Activated CD8-positive, alpha-beta T cell treated with anti-CD3 and anti-CD28 coated beads for 36 hours (primary cell): Measurements from ENCODE around the gene FAF1. TPM values are rescaled to one million over a fixed set of nuclear protein-coding genes. Genes with fewer than 3 reads are reported as not detected.
A peak's percentile ranks its signal among the peaks of the same experiment; 100 is the strongest.
"Not testable (repeated sequence)": the region's sequence is repeated elsewhere in the genome, so short reads cannot be mapped to it uniquely, and the experiment has no call there.

Experiments
- ATAC-seq: fragments of 200-7000 bp; cut with Tn5 transposase; one replicate; pipeline ENCODE4 v1.10.0; 2021; ENCODE audit warnings: mild to moderate bottlenecking, moderate library complexity
- CTCF ChIA-PET: fragments of 350-600 bp; sonication (Branson Sonifier 250); formaldehyde crosslinking; loops from one replicate; lab custom pipeline; 2021; ENCODE audit warnings: antibody characterized with exemption; lab: Charles Lee
- POLR2A ChIA-PET: fragments of 350-600 bp; sonication (Branson Sonifier 250); formaldehyde crosslinking; loops from one replicate; lab custom pipeline; 2021; ENCODE audit warnings: antibody characterized with exemption; lab: Charles Lee
- DNase-seq: peaks from one replicate; pipeline ENCODE4 v3.0.0-alpha.2; 2020
- H3K27ac Mint-ChIP-seq: one replicate; pipeline ENCODE4 v1.8.0; 2021; ENCODE audit warnings: mild to moderate bottlenecking, mixed read lengths
- H3K27me3 Mint-ChIP-seq: one replicate; pipeline ENCODE4 v1.8.0; 2021; ENCODE audit warnings: mixed read lengths
- H3K36me3 Mint-ChIP-seq: one replicate; pipeline ENCODE4 v1.8.0; 2021; ENCODE audit warnings: low read depth, mixed read lengths
- H3K4me1 Mint-ChIP-seq: one replicate; pipeline ENCODE4 v1.8.0; 2021; ENCODE audit warnings: low read depth, mixed read lengths
- H3K4me3 Mint-ChIP-seq: one replicate; pipeline ENCODE4 v1.8.0; 2021; ENCODE audit warnings: mild to moderate bottlenecking, moderate library complexity, mixed read lengths
- H3K9me3 Mint-ChIP-seq: one replicate; pipeline ENCODE4 v1.8.0; 2021; ENCODE audit warnings: mixed read lengths
- intact Hi-C: fragments of 100-400 bp; cut with micrococcal nuclease; formaldehyde crosslinking; loops from one replicate; pipeline ENCODE4 v1.10.0; 2022
- total RNA-seq, 2 experiments: library from RNA; stranded (reverse); gene quantifications; one replicate each; pipeline ENCODE4 v1.2.3, GENCODE V29; 2021
- TF ChIP-seq, protein P1 (sequence below): fragments of 200-600 bp; IDR thresholded peaks from one replicate; pipeline ENCODE4 v1.8.0; 2022; ENCODE audit warnings: antibody characterized with exemption, mild to moderate bottlenecking

The FAF1 gene
- total RNA-seq, 2 experiments from 2014 or later = 82.2 to 87.0 TPM

DNA sequence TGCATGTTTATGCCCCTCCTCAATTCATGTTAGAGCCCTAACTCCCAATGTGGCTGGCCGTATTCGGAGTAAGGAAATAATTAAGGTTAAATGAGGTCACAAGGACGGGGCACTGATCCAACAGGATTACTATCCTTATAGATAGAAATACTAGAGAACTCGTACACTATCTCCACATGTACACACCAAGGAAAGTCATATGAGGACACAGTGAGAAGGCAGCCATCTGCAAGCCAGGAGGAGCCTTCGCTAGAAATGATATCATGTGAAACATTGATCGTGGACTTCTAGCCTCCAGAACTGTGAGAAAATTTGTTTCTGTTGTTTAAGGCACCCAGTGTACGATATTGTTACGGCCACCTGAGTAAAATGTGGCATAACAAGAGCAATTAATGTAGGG lies 79.7 kb downstream of the FAF1 start:
- Mint-ChIP-seq H3K4me1 (peaks cover 12% of the 10 kb centered on the region), H3K27ac (no peak overlapping the region), H3K4me3 (no peak overlapping the region), H3K36me3 (peaks cover 8% of the 10 kb centered on the region), H3K9me3 (peaks cover 4% of the 10 kb centered on the region), H3K27me3 (no peaks in the 10 kb centered on the region)
- POLR2A ChIA-PET = no interaction called here
- intact Hi-C loops = no loop called here
- TF ChIP-seq, protein P1, sequence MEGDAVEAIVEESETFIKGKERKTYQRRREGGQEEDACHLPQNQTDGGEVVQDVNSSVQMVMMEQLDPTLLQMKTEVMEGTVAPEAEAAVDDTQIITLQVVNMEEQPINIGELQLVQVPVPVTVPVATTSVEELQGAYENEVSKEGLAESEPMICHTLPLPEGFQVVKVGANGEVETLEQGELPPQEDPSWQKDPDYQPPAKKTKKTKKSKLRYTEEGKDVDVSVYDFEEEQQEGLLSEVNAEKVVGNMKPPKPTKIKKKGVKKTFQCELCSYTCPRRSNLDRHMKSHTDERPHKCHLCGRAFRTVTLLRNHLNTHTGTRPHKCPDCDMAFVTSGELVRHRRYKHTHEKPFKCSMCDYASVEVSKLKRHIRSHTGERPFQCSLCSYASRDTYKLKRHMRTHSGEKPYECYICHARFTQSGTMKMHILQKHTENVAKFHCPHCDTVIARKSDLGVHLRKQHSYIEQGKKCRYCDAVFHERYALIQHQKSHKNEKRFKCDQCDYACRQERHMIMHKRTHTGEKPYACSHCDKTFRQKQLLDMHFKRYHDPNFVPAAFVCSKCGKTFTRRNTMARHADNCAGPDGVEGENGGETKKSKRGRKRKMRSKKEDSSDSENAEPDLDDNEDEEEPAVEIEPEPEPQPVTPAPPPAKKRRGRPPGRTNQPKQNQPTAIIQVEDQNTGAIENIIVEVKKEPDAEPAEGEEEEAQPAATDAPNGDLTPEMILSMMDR = no peak
- ATAC-seq = no peak
- no peak for DNase-seq
- CTCF ChIA-PET = no interaction called here

DNA sequence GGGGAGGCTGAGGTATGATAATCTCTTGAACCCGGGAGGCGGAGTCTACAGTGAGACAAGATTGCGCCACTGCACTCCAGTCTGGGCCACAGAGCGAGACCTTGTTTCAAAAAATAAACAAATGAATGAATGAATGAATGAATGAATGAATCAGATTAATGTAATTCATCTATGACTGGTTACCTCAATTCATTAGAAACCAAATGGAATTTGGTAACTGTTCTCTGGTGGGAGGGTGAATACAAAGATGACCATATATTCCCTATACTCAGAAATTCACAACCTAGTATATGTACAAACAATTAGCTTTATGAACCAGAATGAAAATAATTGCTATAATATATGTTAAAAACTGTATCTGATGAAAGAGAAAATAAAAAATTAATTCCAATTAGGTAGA lies 80.9 kb downstream of the FAF1 start:
- peaks cover 12% of the 10 kb centered on the region for H3K4me1 Mint-ChIP-seq
- CTCF ChIA-PET = interaction anchor here (7.4 kb wide), 1 partner anchor 311 kb away, joined by 59 read pairs; no protein-coding TSS in a partner anchor
- POLR2A ChIA-PET = no interaction called here
- intact Hi-C loops = loop anchor here (5.0 to 10.0 kb wide), 2 partner anchors 166 to 313 kb away; no protein-coding TSS in a partner anchor
- H3K4me3 Mint-ChIP-seq = no peak overlapping the region
- no peak for ATAC-seq
- DNase-seq = no peak
- H3K36me3 Mint-ChIP-seq = peaks cover 3% of the 10 kb centered on the region
- H3K27me3 Mint-ChIP-seq = no peaks in the 10 kb centered on the region
- TF ChIP-seq, protein P1 = no peak
- H3K27ac Mint-ChIP-seq = no peak overlapping the region
- H3K9me3 Mint-ChIP-seq = no peaks in the 10 kb centered on the region

DNA sequence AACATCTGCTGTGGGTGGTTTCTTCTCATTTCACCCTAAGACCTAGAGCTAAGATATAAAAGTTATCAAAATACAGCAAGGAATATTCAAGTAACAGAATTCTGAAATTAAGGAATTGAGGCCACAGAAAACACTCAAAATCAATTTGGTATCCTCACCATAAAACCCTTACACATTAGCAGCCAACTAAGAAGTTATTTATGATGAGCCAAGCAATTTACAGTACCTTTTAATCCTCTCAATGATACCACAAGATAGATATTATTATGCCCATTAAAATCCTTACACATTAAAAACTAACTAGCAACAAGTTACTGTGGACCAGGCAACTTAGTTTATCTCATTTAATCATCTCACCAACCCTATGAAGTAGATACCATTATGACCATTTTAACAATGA lies 81.6 kb downstream of the FAF1 start:
- Mint-ChIP-seq H3K27ac (no peak overlapping the region), H3K9me3 (no peaks in the 10 kb centered on the region), H3K4me1 (peaks cover 13% of the 10 kb centered on the region), H3K27me3 (no peaks in the 10 kb centered on the region), H3K36me3 (peaks cover 3% of the 10 kb centered on the region), H3K4me3 (no peak overlapping the region)
- no peak for DNase-seq
- CTCF ChIA-PET = interaction anchor here (7.4 kb wide), 1 partner anchor 312 kb away, joined by 59 read pairs; no protein-coding TSS in a partner anchor
- intact Hi-C loops = loop anchor here (5.0 to 10.0 kb wide), 2 partner anchors 166 to 314 kb away; no protein-coding TSS in a partner anchor
- ATAC-seq = no peak
- POLR2A ChIA-PET = no interaction called here
- TF ChIP-seq, protein P1 = no peak

DNA sequence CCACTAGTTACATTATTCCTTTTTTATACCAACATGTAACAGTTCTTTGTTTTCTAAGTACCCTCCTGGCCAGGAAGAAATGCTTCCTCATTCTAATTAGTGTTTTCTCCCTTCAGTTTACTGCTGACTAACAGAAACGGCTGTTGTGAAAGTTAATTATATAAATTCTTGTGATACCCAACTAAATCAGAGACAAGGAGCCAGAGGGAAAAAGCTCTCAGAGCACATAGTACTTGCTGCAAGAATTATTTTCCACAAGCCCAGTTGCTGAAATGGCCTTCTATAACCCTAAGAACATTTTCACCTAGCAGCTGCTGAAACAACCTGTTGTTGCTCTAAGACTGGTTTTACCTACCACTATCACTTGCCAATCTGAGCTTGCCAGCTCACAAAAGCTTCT lies 82.4 kb downstream of the FAF1 start:
- CTCF ChIA-PET = interaction anchor here (7.4 kb wide), 1 partner anchor 313 kb away, joined by 59 read pairs; no protein-coding TSS in a partner anchor
- peaks cover 3% of the 10 kb centered on the region for H3K36me3 Mint-ChIP-seq
- H3K4me3 Mint-ChIP-seq = no peak overlapping the region
- intact Hi-C loops = loop anchor here (5.0 to 10.0 kb wide), 2 partner anchors 167 to 315 kb away; no protein-coding TSS in a partner anchor
- POLR2A ChIA-PET = no interaction called here
- TF ChIP-seq, protein P1 = no peak
- H3K9me3 Mint-ChIP-seq = no peaks in the 10 kb centered on the region
- H3K27ac Mint-ChIP-seq = no peak overlapping the region
- no peaks in the 10 kb centered on the region for H3K27me3 Mint-ChIP-seq
- H3K4me1 Mint-ChIP-seq = peaks cover 15% of the 10 kb centered on the region
- ATAC-seq = no peak
- no peak for DNase-seq

DNA sequence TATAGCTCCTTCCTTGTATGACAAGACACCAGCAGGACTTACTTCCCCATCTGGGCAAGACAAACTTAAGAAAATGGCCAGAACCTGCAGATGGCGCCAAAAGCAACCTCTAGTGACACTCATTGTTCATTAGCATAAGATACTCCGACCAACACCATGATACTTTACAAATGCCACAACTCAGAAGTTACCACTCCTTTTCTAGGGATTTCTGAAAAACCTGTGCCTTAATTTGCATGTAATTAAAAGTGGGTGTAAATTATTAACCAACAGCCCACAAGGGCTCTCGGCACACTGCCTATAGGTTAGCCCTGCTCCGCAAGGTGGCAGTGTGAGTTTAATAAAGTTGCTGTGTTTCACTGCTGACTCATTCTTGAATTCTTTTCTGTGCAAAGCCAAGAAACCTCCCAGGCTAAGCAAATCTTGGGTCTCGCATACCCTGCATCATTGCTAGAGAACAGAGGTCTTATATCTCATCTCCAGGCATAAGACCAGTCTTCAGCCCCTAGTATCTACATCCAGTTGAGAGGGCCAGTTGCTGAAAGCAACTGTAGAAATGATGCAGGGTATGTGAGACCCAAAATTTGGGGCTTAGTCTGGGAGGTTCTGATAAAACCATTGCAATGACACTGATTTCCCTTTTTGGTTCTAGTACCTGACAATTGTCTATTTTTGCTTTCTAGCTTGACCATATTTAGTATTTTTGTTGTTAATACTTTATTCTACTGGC lies 86.4 kb downstream of the FAF1 start:
- peaks cover 7% of the 10 kb centered on the region for H3K36me3 Mint-ChIP-seq
- intact Hi-C loops = loop anchor here (10.0 kb wide), 1 partner anchor 171 kb away; no protein-coding TSS in a partner anchor
- DNase-seq (peak; percentile 87), ATAC-seq (peak; percentile 82)
- no peak overlapping the region for H3K27ac Mint-ChIP-seq
- ChIA-PET CTCF (interaction anchor here (0.6 to 7.4 kb wide), 22 partner anchors 11 to 325 kb away, joined by 3 to 59 read pairs (median 3); partner anchors contain the start of genes CDKN2C and FAF1), POLR2A (no interaction called here)
- no peaks in the 10 kb centered on the region for H3K27me3 Mint-ChIP-seq
- TF ChIP-seq, protein P1 = peak; percentile 77
- no peak overlapping the region for H3K4me3 Mint-ChIP-seq
- H3K4me1 Mint-ChIP-seq = peaks cover 12% of the 10 kb centered on the region
- no peaks in the 10 kb centered on the region for H3K9me3 Mint-ChIP-seq

DNA sequence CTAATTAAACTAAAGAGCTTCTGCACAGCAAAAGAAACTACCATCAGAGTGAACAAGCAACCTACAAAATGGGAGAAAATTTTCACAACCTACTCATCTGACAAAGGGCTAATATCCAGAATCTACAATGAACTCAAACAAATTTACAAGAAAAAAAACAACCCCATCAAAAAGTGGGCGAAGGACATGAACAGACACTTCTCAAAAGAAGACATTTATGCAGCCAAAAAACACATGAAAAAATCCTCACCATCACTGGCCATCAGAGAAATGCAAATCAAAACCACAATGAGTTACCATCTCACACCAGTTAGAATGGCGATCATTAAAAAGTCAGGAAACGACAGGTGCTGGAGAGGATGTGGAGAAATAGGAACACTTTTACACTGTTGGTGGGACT lies 95.2 kb downstream of the FAF1 start:
- Mint-ChIP-seq H3K9me3 (peaks cover 38% of the 10 kb centered on the region), H3K4me1 (peaks cover 11% of the 10 kb centered on the region), H3K36me3 (peaks cover 35% of the 10 kb centered on the region)
- ATAC-seq, H3K4me3 Mint-ChIP-seq, DNase-seq, H3K27ac Mint-ChIP-seq, H3K27me3 Mint-ChIP-seq, intact Hi-C loops, CTCF ChIA-PET, POLR2A ChIA-PET: not testable (repeated sequence)
